ENCODE results near the gene TXNDC12.

- TF ChIP-seq CTCF (IDR thresholded peaks at IDR 0.05; ENCODE audit: low read length), result no peak
- TF ChIP-seq EZH2 (IDR thresholded peaks at IDR 0.05; ENCODE audit: borderline replicate concordance, low read length), result no peak
Measured at GRCh38 chr1:52060822-52061221, 5.8 kb upstream of the TXNDC12 start.

Measured in OCI-LY1 (cell line).